SK-N-SH (cell line): ENCODE results near the gene PRKCH. TPM values are rescaled to one million over a fixed set of nuclear protein-coding genes. Genes with fewer than 3 reads are reported as not detected.

ENCODE experiments used
- CTCF ChIA-PET: fragments of 300-600, 350-600 bp; formaldehyde crosslinking; extraction: SDS; loops from one replicate; lab custom pipeline; 2021; lab: Yijun Ruan, JAX
- POLR2A ChIA-PET: fragments of 350-600 bp; sonication (Branson Sonifier 250); formaldehyde crosslinking; extraction: SDS; loops from one replicate; lab custom pipeline; 2020; ENCODE audit warnings: antibody characterized with exemption, inconsistent platforms; lab: Yijun Ruan, JAX
- DNase-seq: peaks from one replicate; pipeline ENCODE4 v3.0.0; 2012
- H2AFZ ChIP-seq: fragments of 200-600 bp; sonication (generic); 2 replicates; pipeline ENCODE4 v1.8.1; 2016; ENCODE audit warnings: antibody characterized with exemption, mild to moderate bottlenecking, low read depth
- H3F3A ChIP-seq: fragments of 200-600 bp; sonication (generic); replicated peaks from 2 replicates; pipeline ENCODE3; 2016; ENCODE audit warnings: antibody characterized with exemption, mild to moderate bottlenecking; ENCODE audit not compliant: insufficient read depth
- H3K27ac ChIP-seq, 2 experiments: fragments of 200-500 bp in 1 of 2; fragments of 200-600 bp in 1 of 2; sonication (Bioruptor generic) in 1 of 2; sonication (generic), shearing (Covaris generic) in 1 of 2; 2 replicates each; pipeline versions ENCODE4 v1.5.1 to v1.6.1; 2014 to 2016; ENCODE audit warnings: low read depth in 2 of 2, inconsistent platforms in 1 of 2, low read length in 1 of 2, mild to moderate bottlenecking in 1 of 2, mixed read lengths in 1 of 2
- H3K27me3 ChIP-seq: fragments of 200-600 bp; sonication (generic), shearing (Covaris generic); 2 replicates; pipeline ENCODE4 v1.6.1; 2016; ENCODE audit warnings: mixed run types; ENCODE audit not compliant: insufficient read depth
- H3K36me3 ChIP-seq, 2 experiments: fragments of 200-500 bp in 1 of 2; fragments of 200-600 bp in 1 of 2; sonication (Bioruptor generic) in 1 of 2; sonication (generic) in 1 of 2; replicated peaks in 1 of 2; 2 replicates each; pipeline versions ENCODE3 to v1.5.1; 2014 to 2016; ENCODE audit warnings: low read length in 1 of 2, mild to moderate bottlenecking in 1 of 2; ENCODE audit not compliant: insufficient read depth in 2 of 2, control insufficient read depth in 1 of 2
- H3K4me1 ChIP-seq, 2 experiments: fragments of 200-500 bp in 1 of 2; fragments of 200-600 bp in 1 of 2; sonication (Bioruptor generic) in 1 of 2; sonication (generic), shearing (Covaris generic) in 1 of 2; 2 replicates each; pipeline versions ENCODE4 v1.5.1 to v1.6.1; 2014 to 2016; ENCODE audit warnings: low read depth in 1 of 2, low read length in 1 of 2, mixed run types in 1 of 2; ENCODE audit not compliant: insufficient read depth in 2 of 2, control insufficient read depth in 1 of 2
- H3K4me2 ChIP-seq: fragments of 200-600 bp; sonication (generic), shearing (Covaris generic); 2 replicates; pipeline ENCODE4 v1.6.1; 2017; ENCODE audit warnings: mixed run types
- H3K4me3 ChIP-seq, 2 experiments: fragments of 200-500 bp in 1 of 2; fragments of 200-600 bp in 1 of 2; sonication (Bioruptor generic) in 1 of 2; sonication (generic), shearing (Covaris generic) in 1 of 2; 2 replicates each; pipeline versions ENCODE4 v1.5.1 to v1.8.1; 2014 to 2016; ENCODE audit warnings: low read depth in 2 of 2, inconsistent platforms in 1 of 2, low read length in 1 of 2, mild to moderate bottlenecking in 1 of 2, mixed read lengths in 1 of 2, moderate library complexity in 1 of 2
- H3K79me2 ChIP-seq: fragments of 200-600 bp; sonication (generic); 2 replicates; pipeline ENCODE4 v1.8.1; 2017; ENCODE audit warnings: mild to moderate bottlenecking; ENCODE audit not compliant: insufficient read depth
- H3K9ac ChIP-seq: fragments of 200-600 bp; sonication (generic); 2 replicates; pipeline ENCODE4 v1.6.1; 2017; ENCODE audit warnings: mixed run types
- H3K9me2 ChIP-seq: fragments of 200-600 bp; sonication (generic); 2 replicates; pipeline ENCODE4 v1.6.1; 2017; ENCODE audit warnings: mixed run types
- H3K9me3 ChIP-seq: fragments of 200-600 bp; sonication (generic); 2 replicates; pipeline ENCODE4 v1.6.1; 2017; ENCODE audit warnings: mixed run types, mild to moderate bottlenecking, moderate library complexity
- H4K20me1 ChIP-seq: fragments of 200-600 bp; sonication (generic); 2 replicates; pipeline ENCODE4 v1.6.1; 2017; ENCODE audit warnings: mild to moderate bottlenecking, mixed run types; ENCODE audit not compliant: insufficient read depth
- ELF1 ChIP-seq: IDR thresholded peaks from 2 replicates; pipeline ENCODE4 v1.4.0; 2012
- EZH2phosphoT487 ChIP-seq: fragments of 200-600 bp; sonication (generic); IDR thresholded peaks from 2 replicates; pipeline ENCODE4 v1.6.1; 2017; ENCODE audit warnings: low read depth, mixed run types, mild to moderate bottlenecking, antibody characterized with exemption, moderate library complexity, borderline replicate concordance
- FOSL2 ChIP-seq: IDR thresholded peaks from 2 replicates; pipeline ENCODE4 v1.4.0; 2012; ENCODE audit warnings: low read depth, mild to moderate bottlenecking, moderate library complexity, borderline replicate concordance
- FOXJ3 ChIP-seq: sonication (generic); formaldehyde crosslinking; IDR thresholded peaks from 2 replicates; pipeline ENCODE4 v1.5.1; 2020; ENCODE audit warnings: mild to moderate bottlenecking, missing genetic modification reagents
- JUND ChIP-seq: IDR thresholded peaks from 2 replicates; pipeline ENCODE4 v1.4.0; 2012
- MEF2A ChIP-seq: IDR thresholded peaks from 2 replicates; pipeline ENCODE4 v1.4.0; 2012; ENCODE audit warnings: low read depth, borderline replicate concordance
- NFIC ChIP-seq: IDR thresholded peaks from 2 replicates; pipeline ENCODE4 v1.4.0; 2012; ENCODE audit warnings: borderline replicate concordance
- NRF1 ChIP-seq: IDR thresholded peaks from 2 replicates; pipeline ENCODE4 v1.6.1; 2012; ENCODE audit warnings: low read depth, mild to moderate bottlenecking, low read length
- PBX3 ChIP-seq: IDR thresholded peaks from 2 replicates; pipeline ENCODE4; 2012
- RFX5 ChIP-seq: IDR thresholded peaks from 2 replicates; pipeline ENCODE4 v1.6.1; 2012; ENCODE audit warnings: mild to moderate bottlenecking, improper control_type of control experiment, low read length
- SMC3 ChIP-seq: IDR thresholded peaks from 2 replicates; pipeline ENCODE4 v1.6.1; 2012; ENCODE audit warnings: low read depth, low read length, improper control_type of control experiment
- TCF12 ChIP-seq: IDR thresholded peaks from 2 replicates; pipeline ENCODE4 v1.4.0; 2012
- TEAD4 ChIP-seq: IDR thresholded peaks from 2 replicates; pipeline ENCODE4 v1.4.0; 2012; ENCODE audit warnings: mild to moderate bottlenecking, borderline replicate concordance; ENCODE audit not compliant: insufficient read depth
- WGBS: methylation state at CpG from one replicate; pipeline ENCODE4 v1.1.6; 2017; ENCODE audit warnings: low lambda C conversion rate; 5-methylcytosine and 5-hydroxymethylcytosine counted together
- polyA plus RNA-seq, 3 experiments: library from polyadenylated mRNA; depleted of rRNA; stranded (reverse); fragments of >200 nt; gene quantifications; 2 replicates each; pipeline ENCODE4 v1.2.3, GENCODE V29; 2012
- TF ChIP-seq, protein P1 (sequence below): fragments of 150-350 bp; IDR thresholded peaks from 2 replicates; pipeline ENCODE4 v1.6.1; 2017; ENCODE audit warnings: antibody characterized with exemption, low read length, low read depth, borderline replicate concordance
- TF ChIP-seq, protein P2 (sequence below): IDR thresholded peaks from 2 replicates; pipeline ENCODE4 v1.4.0; 2012; ENCODE audit warnings: low read depth, borderline replicate concordance

Gene PRKCH
- polyA plus RNA-seq, 1 of the 3 experiments (the other 2 are of a cell fraction) = 4.2 TPM

- Histone ChIP-seq H3K9me3 (no peaks in the 10 kb centered on the region), H3K9ac (no peak overlapping the region), H2AFZ (peak overlapping the region; percentile 31; the same call in 1 of the 2 replicates), H3K79me2 (no peaks in the 10 kb centered on the region), H3F3A (no peaks in the 10 kb centered on the region), H4K20me1 (no peaks in the 10 kb centered on the region), H3K4me2 (no peak overlapping the region), H3K4me3 (no peak overlapping the region), H3K4me1 (peaks cover 0 to 61% of the 10 kb centered on the region in 2 experiments; a peak in 2 of 4 replicates), H3K27ac (peak overlapping the region in 1 of 2 experiments; percentile 58; a peak in 2 of 4 replicates), H3K36me3 (no peaks in the 10 kb centered on the region), H3K27me3 (no peaks in the 10 kb centered on the region), H3K9me2 (no peaks in the 10 kb centered on the region)
- no peak for TF ChIP-seq FOXJ3 (CRISPR knock-in tag)
- no peak for TF ChIP-seq SMC3
- TF ChIP-seq, protein P1, sequence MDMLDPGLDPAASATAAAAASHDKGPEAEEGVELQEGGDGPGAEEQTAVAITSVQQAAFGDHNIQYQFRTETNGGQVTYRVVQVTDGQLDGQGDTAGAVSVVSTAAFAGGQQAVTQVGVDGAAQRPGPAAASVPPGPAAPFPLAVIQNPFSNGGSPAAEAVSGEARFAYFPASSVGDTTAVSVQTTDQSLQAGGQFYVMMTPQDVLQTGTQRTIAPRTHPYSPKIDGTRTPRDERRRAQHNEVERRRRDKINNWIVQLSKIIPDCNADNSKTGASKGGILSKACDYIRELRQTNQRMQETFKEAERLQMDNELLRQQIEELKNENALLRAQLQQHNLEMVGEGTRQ = 0 out of 2 replicates have a peak, but pooled peaks have one; percentile 17
- no peak for TF ChIP-seq ELF1
- TF ChIP-seq NFIC = no peak
- no peak for TF ChIP-seq NRF1
- TF ChIP-seq EZH2phosphoT487 = no peak
- TF ChIP-seq MEF2A = no peak
- TF ChIP-seq, protein P2, sequence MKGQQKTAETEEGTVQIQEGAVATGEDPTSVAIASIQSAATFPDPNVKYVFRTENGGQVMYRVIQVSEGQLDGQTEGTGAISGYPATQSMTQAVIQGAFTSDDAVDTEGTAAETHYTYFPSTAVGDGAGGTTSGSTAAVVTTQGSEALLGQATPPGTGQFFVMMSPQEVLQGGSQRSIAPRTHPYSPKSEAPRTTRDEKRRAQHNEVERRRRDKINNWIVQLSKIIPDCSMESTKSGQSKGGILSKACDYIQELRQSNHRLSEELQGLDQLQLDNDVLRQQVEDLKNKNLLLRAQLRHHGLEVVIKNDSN = peak; percentile 80
- TF ChIP-seq JUND = no peak
- TF ChIP-seq FOSL2 = no peak
- TF ChIP-seq TEAD4 = no peak
- DNase-seq = no peak
- ChIA-PET CTCF (interaction anchor here (1.4 to 1.7 kb wide), 2 partner anchors 36 to 326 kb away, joined by 4 to 8 read pairs; no protein-coding TSS in a partner anchor), POLR2A (interaction anchor here (1.0 kb wide), 1 partner anchor 13 kb away, joined by 3 read pairs; no protein-coding TSS in a partner anchor)
- WGBS = 64% methylated on average over 2 of the region's 2 CpGs
Measured at GRCh38 chr14:61512026-61512834, 190.9 kb downstream of the PRKCH start.

DNA sequence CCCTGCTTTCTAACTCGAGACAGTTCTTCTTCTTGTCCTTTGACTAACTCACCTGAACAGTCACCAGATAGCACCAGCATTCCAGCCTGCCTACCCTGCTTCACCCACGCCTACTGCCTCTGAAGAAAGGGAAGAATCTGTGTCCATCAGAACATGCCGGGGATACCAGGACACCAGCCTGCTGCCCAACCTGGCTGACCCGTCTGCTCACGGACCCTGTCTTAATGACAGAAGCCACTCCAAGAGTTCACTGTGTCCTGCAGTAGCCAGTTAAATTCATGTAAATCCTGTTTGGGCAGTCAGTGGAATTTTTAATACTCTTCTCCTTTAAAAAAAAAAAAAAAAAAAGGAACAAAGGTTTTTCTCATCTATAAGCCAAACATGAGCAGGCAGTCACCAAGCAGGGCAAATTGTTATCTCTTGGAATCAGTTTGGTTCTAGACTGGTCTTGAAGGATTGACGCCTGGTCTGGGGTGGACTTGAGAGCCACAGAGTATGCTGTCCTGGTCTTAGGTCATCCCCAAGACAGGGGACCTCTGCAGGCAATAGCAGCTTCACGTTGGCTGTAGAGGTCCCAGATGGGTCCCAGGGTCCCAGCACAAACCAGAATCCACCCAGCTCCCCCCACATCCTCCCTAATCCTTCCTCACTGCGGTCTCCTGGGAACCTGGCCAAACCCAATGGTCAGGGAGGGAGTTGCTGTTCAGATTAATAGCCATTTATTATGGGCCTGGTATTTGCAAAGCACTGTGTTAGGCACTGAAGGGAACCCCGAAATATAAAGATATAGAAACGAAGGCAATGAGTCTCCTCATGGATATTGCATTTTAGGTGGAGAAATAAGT, 192.8 kb downstream of the PRKCH start:
- CTCF ChIA-PET = interaction anchor here (1.7 kb wide), 1 partner anchor 38 kb away, joined by 8 read pairs; no protein-coding TSS in a partner anchor
- 81% methylated on average over 10 of the region's 10 CpGs for WGBS

More for the DNA sequence above, 192.8 kb downstream of the PRKCH start:
- no peak overlapping the region for H2AFZ ChIP-seq
- TF ChIP-seq NFIC (0 out of 2 replicates have a peak, but pooled peaks have one; percentile 38), EZH2phosphoT487 (no peak), MEF2A (no peak), PBX3 (0 out of 2 replicates have a peak, but pooled peaks have one; percentile 30), RFX5 (no peak), TCF12 (0 out of 2 replicates have a peak, but pooled peaks have one; percentile 25), FOSL2 (no peak)
- no peaks in the 10 kb centered on the region for H3K9me2 ChIP-seq
- no peaks in the 10 kb centered on the region for H3K27me3 ChIP-seq
- H3K4me1 ChIP-seq = peaks cover 0 to 60% of the 10 kb centered on the region in 2 experiments; a peak in 2 of 4 replicates
- POLR2A ChIA-PET = no interaction called here
- peak overlapping the region in 1 of 2 experiments; percentile 87; a peak in 2 of 4 replicates for H3K27ac ChIP-seq
- no peaks in the 10 kb centered on the region for H3K79me2 ChIP-seq
- no peak overlapping the region for H3K4me3 ChIP-seq
- H3K9ac ChIP-seq = no peak overlapping the region
- H4K20me1 ChIP-seq = no peaks in the 10 kb centered on the region
- no peaks in the 10 kb centered on the region for H3F3A ChIP-seq
- no peak for DNase-seq
- H3K36me3 ChIP-seq = no peaks in the 10 kb centered on the region
- no peaks in the 10 kb centered on the region for H3K9me3 ChIP-seq
- no peak overlapping the region for H3K4me2 ChIP-seq
